ENCODE measurements around the gene APOB. TPM values are rescaled to one million over a fixed set of nuclear protein-coding genes. Genes with fewer than 3 reads are reported as not detected.

APOB gene
- total and polyA plus RNA-seq, 2 of the 13 experiments (the other 11 are each of a cell fraction or from before 2014, with no cell fraction given), result 1,569 to 2,515 TPM

- no peak for TF ChIP-seq ZNF318 (CRISPR knock-in tag; IDR thresholded peaks at IDR 0.05)
- TF ChIP-seq MAZ (IDR thresholded peaks at IDR 0.05; ENCODE audit: borderline replicate concordance, low read depth, low read length), result no peak
- TF ChIP-seq MAZ (CRISPR knock-in tag; IDR thresholded peaks at IDR 0.05; ENCODE audit: low read depth), result peak; percentile 51; the same call in 1 of the 2 replicates
- no peak for TF ChIP-seq ZNF431 (CRISPR knock-in tag; IDR thresholded peaks at IDR 0.05; ENCODE audit: borderline replicate concordance, low read depth)
- TF ChIP-seq POGZ (CRISPR knock-in tag; IDR thresholded peaks at IDR 0.05), result 0 out of 2 replicates have a peak, but pooled peaks have one; percentile 45
- no peak for TF ChIP-seq PHF5A (CRISPR knock-in tag; IDR thresholded peaks at IDR 0.05; ENCODE audit: low read depth, unreplicated experiment)
- no peak for TF ChIP-seq TRIM24 (CRISPR knock-in tag; IDR thresholded peaks at IDR 0.05)
- 0 out of 2 replicates have a peak, but pooled peaks have one; percentile 40 for TF ChIP-seq ZSCAN9 (CRISPR knock-in tag; IDR thresholded peaks at IDR 0.05; ENCODE audit: borderline replicate concordance)
- no peak; the same call in 1 of the 2 replicates for TF ChIP-seq NR2C2 (CRISPR knock-in tag; IDR thresholded peaks at IDR 0.05; ENCODE audit: borderline replicate concordance)
- TF ChIP-seq ZBTB38 (CRISPR knock-in tag; IDR thresholded peaks at IDR 0.05), result peak; percentile 57; the same call in 1 of the 2 replicates
- no peak for TF ChIP-seq ZMYM3 (CRISPR knock-in tag; IDR thresholded peaks at IDR 0.05)
- TF ChIP-seq IRX3 (CRISPR knock-in tag; IDR thresholded peaks at IDR 0.05; ENCODE audit: borderline replicate concordance, low read depth), result no peak
- TF ChIP-seq ZNF747 (CRISPR knock-in tag; IDR thresholded peaks at IDR 0.05; ENCODE audit: borderline replicate concordance), result no peak
- peak; percentile 6; the same call in 1 of the 2 replicates for TF ChIP-seq ETV5 (CRISPR knock-in tag; IDR thresholded peaks at IDR 0.05; ENCODE audit: borderline replicate concordance)
- 0 out of 2 replicates have a peak, but pooled peaks have one; percentile 44 for TF ChIP-seq JUN (CRISPR knock-in tag; IDR thresholded peaks at IDR 0.05)
- TF ChIP-seq TCF7 (IDR thresholded peaks at IDR 0.05; ENCODE audit: low read depth), result peak; percentile 72
- peak; percentile 68 for TF ChIP-seq FOXA1 (IDR thresholded peaks at IDR 0.05)
- peak; percentile 97 for TF ChIP-seq FOXA1 (CRISPR knock-in tag; IDR thresholded peaks at IDR 0.05)
- TF ChIP-seq ZNF605 (CRISPR knock-in tag; IDR thresholded peaks at IDR 0.05), result peak; percentile 35; the same call in 1 of the 2 replicates
- TF ChIP-seq FOXO4 (CRISPR knock-in tag; conservative IDR thresholded peaks at IDR 0.05), result no peak
- no peak for TF ChIP-seq PHB2 (IDR thresholded peaks at IDR 0.05; ENCODE audit: partially characterized antibody)
Observed at GRCh38 chr2:21047141-21048009, 3.5 kb upstream of the APOB start (continued).

All from HepG2 (cell line).